ACHN (cell line): ENCODE measurements around the gene MSI2.

ENCODE experiments used
- DNase-seq: peaks from one replicate; pipeline ENCODE4 v3.0.0-alpha.2; 2015
- in situ Hi-C: cut with HindIII; loops from 2 replicates; pipeline ENCODE4 v1.10.0; 2017; ENCODE audit warnings: low sequenced_read_pairs, low pct_ligation_motif_present, low pct_unique_long_range_greater_than_20kb

Gene MSI2

GRCh38 chr17:57555636-57556175 is 299.4 kb downstream of the MSI2 start:
- in situ Hi-C loops: no loop called here
- DNase-seq: no peak

- no peak for DNase-seq
- in situ Hi-C loops: no loop called here
These were observed 300.0 kb downstream of the MSI2 start for GRCh38 chr17:57556320-57556719.

- DNase-seq: no peak
- in situ Hi-C loops: no loop called here
These were observed 300.7 kb downstream of the MSI2 start for GRCh38 chr17:57556977-57557376.

GRCh38 chr17:57557416-57557815 is 301.1 kb downstream of the MSI2 start:
- in situ Hi-C loops: no loop called here
- DNase-seq: peak; percentile 34

GRCh38 chr17:57557834-57558681 is 301.7 kb downstream of the MSI2 start:
- in situ Hi-C loops: no loop called here
- DNase-seq: peak; percentile 95

GRCh38 chr17:57559226-57559625 is 302.9 kb downstream of the MSI2 start:
- in situ Hi-C loops: no loop called here
- DNase-seq: no peak

GRCh38 chr17:57559634-57560318 is 303.5 kb downstream of the MSI2 start:
- no peak for DNase-seq
- in situ Hi-C loops: no loop called here

GRCh38 chr17:57560319-57560705 is 304.0 kb downstream of the MSI2 start:
- in situ Hi-C loops: no loop called here
- DNase-seq: no peak

GRCh38 chr17:57561072-57561861 is 304.9 kb downstream of the MSI2 start:
- no peak for DNase-seq
- in situ Hi-C loops: no loop called here

- in situ Hi-C loops: no loop called here
- DNase-seq: no peak
These were observed 305.9 kb downstream of the MSI2 start for GRCh38 chr17:57562184-57562698.

GRCh38 chr17:57563958-57564357 is 307.6 kb downstream of the MSI2 start:
- DNase-seq: no peak
- in situ Hi-C loops: no loop called here

- in situ Hi-C loops: no loop called here
- DNase-seq: no peak
These were observed 308.9 kb downstream of the MSI2 start for GRCh38 chr17:57565176-57565575.

- no peak for DNase-seq
- in situ Hi-C loops: no loop called here
These were observed 310.4 kb downstream of the MSI2 start for GRCh38 chr17:57566721-57567120.

- in situ Hi-C loops: no loop called here
- no peak for DNase-seq
These were observed 310.9 kb downstream of the MSI2 start for GRCh38 chr17:57567251-57567650.

GRCh38 chr17:57568340-57568739 is 312.0 kb downstream of the MSI2 start:
- DNase-seq: no peak
- in situ Hi-C loops: no loop called here

- no peak for DNase-seq
- in situ Hi-C loops: no loop called here
These were observed 312.7 kb downstream of the MSI2 start for GRCh38 chr17:57569021-57569420.

- in situ Hi-C loops: no loop called here
- DNase-seq: no peak
These were observed 313.5 kb downstream of the MSI2 start for GRCh38 chr17:57569853-57570252.

- in situ Hi-C loops: no loop called here
These were observed 314.5 kb downstream of the MSI2 start for GRCh38 chr17:57570724-57571344.

More at GRCh38 chr17:57570724-57571344, 314.5 kb downstream of the MSI2 start:
- no peak for DNase-seq
